ENCODE data around the gene MACO1.
"Not testable (repeated sequence)": the region's sequence is repeated elsewhere in the genome, so short reads cannot be mapped to it uniquely, and the experiment has no call there.

MACO1 gene

DNA sequence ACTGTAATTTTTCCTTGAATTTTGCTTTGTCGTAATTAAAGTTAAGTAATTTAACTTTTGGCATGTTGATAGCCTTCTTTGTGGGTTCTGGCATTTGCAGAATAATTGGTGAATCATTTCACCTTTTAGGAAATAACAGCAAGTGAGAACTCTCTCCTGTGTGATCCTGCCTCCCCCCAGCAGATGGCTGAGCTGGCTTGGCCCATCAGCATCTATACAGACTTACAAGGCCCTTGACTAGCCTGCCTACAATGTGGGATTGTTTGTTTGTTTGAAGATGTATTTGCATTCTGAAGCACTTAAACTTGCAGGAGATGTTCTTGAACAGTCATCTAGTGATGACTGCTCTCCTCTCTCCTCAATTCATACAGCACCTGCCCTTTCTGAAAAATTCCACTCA is 55.9 kb downstream of the MACO1 start:
- no peak overlapping the region for H3K4me3 ChIP-seq (ENCODE audit: low read depth, low read length)

- H3K4me3 ChIP-seq (ENCODE audit: low read depth, low read length): no peak overlapping the region
Measured at GRCh38 chr1:25487628-25488027, 56.9 kb downstream of the MACO1 start.

DNA sequence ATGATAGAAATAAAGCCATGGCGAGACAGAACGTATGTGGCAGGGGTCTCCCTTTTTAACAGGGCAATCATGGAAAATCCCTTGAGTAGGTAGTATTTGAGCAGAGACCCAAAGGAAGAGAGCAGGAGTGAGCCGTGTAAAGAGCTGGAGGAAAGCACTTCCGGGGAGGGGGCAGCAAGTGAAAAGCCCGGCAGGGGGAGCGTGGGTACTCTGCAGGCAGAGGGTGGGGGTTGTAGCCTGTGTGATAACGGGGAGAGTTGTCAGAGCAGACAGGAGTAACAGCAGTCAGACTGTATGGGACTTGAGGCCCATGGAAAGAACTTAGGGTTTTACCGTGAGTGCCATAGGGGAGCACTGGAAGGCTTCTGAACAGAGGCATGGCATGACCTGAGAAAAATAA is 61.6 kb downstream of the MACO1 start:
- no peak overlapping the region for H3K4me3 ChIP-seq (ENCODE audit: low read depth, low read length)

GRCh38 chr1:25494952-25495351 is 64.3 kb downstream of the MACO1 start:
- no peak overlapping the region for H3K4me3 ChIP-seq (ENCODE audit: low read depth, low read length)

DNA sequence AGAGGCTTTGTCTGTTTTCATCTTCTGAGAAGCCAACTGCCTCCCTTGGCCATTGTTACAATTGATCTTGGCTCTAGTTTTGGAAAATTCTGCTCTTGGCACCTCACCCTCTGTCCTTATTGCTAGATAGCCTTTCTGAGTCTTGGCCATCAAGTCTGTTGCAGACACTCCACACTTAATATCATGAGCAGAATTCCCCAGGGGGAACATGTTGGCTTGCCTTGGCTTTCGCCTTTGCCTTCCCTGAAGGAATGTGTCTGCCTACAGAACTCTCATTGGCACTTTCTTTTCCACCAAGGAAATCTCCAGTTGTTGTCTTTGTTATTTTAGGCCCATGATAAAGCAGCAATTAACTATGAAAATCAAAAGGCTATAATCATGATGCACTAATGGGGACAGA is 70.0 kb downstream of the MACO1 start:
- H3K4me3 ChIP-seq (ENCODE audit: low read depth, low read length): no peak overlapping the region

DNA sequence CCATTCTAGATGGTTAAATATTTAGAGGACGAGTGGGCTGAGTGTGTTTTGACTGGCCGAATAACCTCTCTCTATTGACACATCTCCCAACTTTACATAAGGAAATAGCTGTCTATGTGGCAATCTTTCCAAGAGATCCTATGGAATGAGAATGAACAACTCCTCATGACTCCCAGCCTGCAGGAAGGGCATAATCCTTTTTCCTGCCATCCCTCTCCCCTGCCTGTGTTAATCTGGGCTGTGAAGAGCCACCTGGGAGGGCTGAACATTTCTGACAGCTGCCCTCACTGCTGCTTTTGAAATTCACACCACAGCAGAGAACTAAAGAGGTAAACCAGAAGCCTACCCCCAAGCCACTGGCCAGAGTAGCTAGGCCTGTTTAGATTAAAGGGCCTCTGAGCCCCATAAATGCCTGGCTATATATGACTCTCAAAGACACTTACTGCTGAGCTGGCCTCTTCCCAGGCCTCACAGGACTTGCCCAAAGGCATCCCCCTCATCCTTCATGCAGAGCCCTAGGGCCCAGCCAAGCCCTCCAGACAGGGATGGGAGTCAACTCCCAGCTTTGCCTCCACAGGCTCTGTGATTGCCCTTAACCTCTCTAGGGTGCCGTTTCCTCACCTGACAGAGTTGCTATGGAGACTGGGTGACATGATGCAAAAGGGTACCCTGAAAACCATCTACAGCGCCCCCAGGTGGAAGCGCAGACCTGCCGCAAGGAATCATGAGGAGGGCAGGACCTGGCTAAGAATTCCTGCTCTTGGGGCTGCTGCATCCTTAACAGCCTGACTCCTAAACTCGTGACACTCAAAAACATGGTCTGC is 70.8 kb downstream of the MACO1 start:
- H3K4me3 ChIP-seq (ENCODE audit: low read depth, low read length): no peak overlapping the region

DNA sequence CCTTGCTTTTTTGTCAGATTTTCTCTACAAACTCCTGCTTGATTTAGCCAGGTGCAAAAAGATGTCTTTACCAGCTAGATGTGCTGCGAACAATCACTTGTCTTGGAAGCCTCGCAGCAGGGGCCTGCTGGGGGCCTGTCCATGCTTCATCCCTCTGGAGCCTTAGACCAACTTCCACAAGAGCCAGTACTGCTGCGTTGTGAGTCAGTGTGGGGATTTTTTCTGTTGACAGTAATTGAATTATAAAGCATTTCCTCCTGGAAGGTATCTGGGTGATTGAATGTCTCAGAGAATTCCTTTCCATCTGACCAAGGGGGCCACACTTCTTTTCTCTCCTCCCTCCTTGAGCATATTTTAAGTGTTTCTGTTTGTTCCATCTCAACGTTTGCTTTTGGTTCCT is 72.3 kb downstream of the MACO1 start:
- no peak overlapping the region for H3K4me3 ChIP-seq (ENCODE audit: low read depth, low read length)

GRCh38 chr1:25503551-25504426 is 73.1 kb downstream of the MACO1 start:
- H3K4me3 ChIP-seq (ENCODE audit: low read depth, low read length): no peak overlapping the region

GRCh38 chr1:25504706-25505595 is 74.3 kb downstream of the MACO1 start:
- no peak overlapping the region for H3K4me3 ChIP-seq (ENCODE audit: low read depth, low read length)

GRCh38 chr1:25505656-25506385 is 75.1 kb downstream of the MACO1 start:
- no peak overlapping the region for H3K4me3 ChIP-seq (ENCODE audit: low read depth, low read length)

GRCh38 chr1:25506566-25507463 is 76.1 kb downstream of the MACO1 start:
- not testable (repeated sequence) for H3K4me3 ChIP-seq (ENCODE audit: low read depth, low read length)

- no peak overlapping the region for H3K4me3 ChIP-seq (ENCODE audit: low read depth, low read length)
Measured at GRCh38 chr1:25513666-25514065, 83.0 kb downstream of the MACO1 start.

GRCh38 chr1:25515033-25515432 is 84.3 kb downstream of the MACO1 start:
- H3K4me3 ChIP-seq (ENCODE audit: low read depth, low read length): no peak overlapping the region

GRCh38 chr1:25516686-25517085 is 86.0 kb downstream of the MACO1 start:
- H3K4me3 ChIP-seq (ENCODE audit: low read depth, low read length): no peak overlapping the region

GRCh38 chr1:25517476-25518394 is 87.0 kb downstream of the MACO1 start:
- H3K4me3 ChIP-seq (ENCODE audit: low read depth, low read length): no peak overlapping the region

GRCh38 chr1:25519624-25520023 is 88.9 kb downstream of the MACO1 start:
- no peak overlapping the region for H3K4me3 ChIP-seq (ENCODE audit: low read depth, low read length)

DNA sequence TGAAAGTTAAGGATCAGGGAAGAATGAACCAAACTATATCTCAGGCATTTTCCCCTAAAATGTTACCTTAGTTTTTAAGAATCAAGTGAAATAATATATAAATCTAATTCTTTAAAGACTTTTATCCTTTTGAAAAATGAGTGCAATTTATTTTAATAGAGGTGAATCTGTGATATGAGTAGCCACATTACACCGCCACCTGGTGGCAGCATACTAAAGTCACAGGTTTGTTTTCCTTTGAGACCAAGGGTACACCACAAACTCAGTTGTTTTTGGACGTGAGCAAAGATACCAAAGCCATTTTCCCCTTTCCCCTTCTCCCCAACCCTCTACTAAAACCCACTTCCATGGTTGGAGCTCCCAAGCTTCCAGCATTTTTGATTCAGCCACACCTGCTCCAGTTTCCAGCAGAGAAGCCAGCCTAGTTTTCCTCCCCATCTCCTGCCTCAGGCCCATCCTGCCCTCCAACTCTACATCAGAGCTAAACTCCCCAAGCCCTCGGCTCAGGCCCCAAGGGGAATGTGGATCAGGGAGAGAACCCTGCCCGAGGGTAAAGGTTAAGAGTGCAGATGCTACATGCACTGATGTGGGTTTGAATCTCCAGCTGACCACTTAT is 89.9 kb downstream of the MACO1 start:
- no peak overlapping the region for H3K4me3 ChIP-seq (ENCODE audit: low read depth, low read length)

Data from iPS-11a (cell line).